ENCODE results near the gene CRYBA4. TPM values are rescaled to one million over a fixed set of nuclear protein-coding genes. Genes with fewer than 3 reads are reported as not detected.
"Not testable (repeated sequence)": the region's sequence is repeated elsewhere in the genome, so short reads cannot be mapped to it uniquely, and the experiment has no call there.

The CRYBA4 gene
- total RNA-seq, 1 donor from 2014 or later, result not detected

- DNase-seq (ENCODE audit: low spot score), result no peak
Observed at GRCh38 chr22:26593763-26594162, 28.0 kb upstream of the CRYBA4 start.

GRCh38 chr22:26597026-26597425 lies 24.7 kb upstream of the CRYBA4 start:
- DNase-seq (ENCODE audit: low spot score), result no peak

- DNase-seq (ENCODE audit: low spot score), result no peak
Observed at GRCh38 chr22:26597480-26597879, 24.3 kb upstream of the CRYBA4 start.

GRCh38 chr22:26599505-26599904 lies 22.3 kb upstream of the CRYBA4 start:
- no peak for DNase-seq (ENCODE audit: low spot score)

GRCh38 chr22:26601726-26602125 lies 20.0 kb upstream of the CRYBA4 start:
- DNase-seq (ENCODE audit: low spot score), result no peak

- no peak for DNase-seq (ENCODE audit: low spot score)
Observed at GRCh38 chr22:26602127-26602526, 19.6 kb upstream of the CRYBA4 start.

- no peak for DNase-seq (ENCODE audit: low spot score)
Observed at GRCh38 chr22:26604368-26604767, 17.4 kb upstream of the CRYBA4 start.

GRCh38 chr22:26606611-26607010 lies 15.2 kb upstream of the CRYBA4 start:
- no peak for DNase-seq (ENCODE audit: low spot score)

GRCh38 chr22:26608129-26608528 lies 13.6 kb upstream of the CRYBA4 start:
- DNase-seq (ENCODE audit: low spot score), result no peak

- DNase-seq (ENCODE audit: low spot score), result no peak
Observed at GRCh38 chr22:26609287-26609686, 12.5 kb upstream of the CRYBA4 start.

- peak; percentile 81 for DNase-seq (ENCODE audit: low spot score)
Observed at GRCh38 chr22:26610072-26610958, 11.4 kb upstream of the CRYBA4 start.

GRCh38 chr22:26610996-26611395 lies 10.8 kb upstream of the CRYBA4 start:
- DNase-seq (ENCODE audit: low spot score), result peak; percentile 2

GRCh38 chr22:26612652-26613051 lies 9.1 kb upstream of the CRYBA4 start:
- peak; percentile 14 for DNase-seq (ENCODE audit: low spot score)

- DNase-seq (ENCODE audit: low spot score), result not testable (repeated sequence)
Observed at GRCh38 chr22:26613753-26614152, 8.0 kb upstream of the CRYBA4 start.

- no peak for DNase-seq (ENCODE audit: low spot score)
Observed at GRCh38 chr22:26614322-26614721, 7.4 kb upstream of the CRYBA4 start.

- no peak for DNase-seq (ENCODE audit: low spot score)
Observed at GRCh38 chr22:26615149-26615548, 6.6 kb upstream of the CRYBA4 start.

- no peak for DNase-seq (ENCODE audit: low spot score)
Observed at GRCh38 chr22:26615830-26616435, 5.8 kb upstream of the CRYBA4 start.

GRCh38 chr22:26616650-26617049 lies 5.1 kb upstream of the CRYBA4 start:
- DNase-seq (ENCODE audit: low spot score), result no peak

- DNase-seq (ENCODE audit: low spot score), result peak; percentile 74
Observed at GRCh38 chr22:26617271-26618199, 4.2 kb upstream of the CRYBA4 start, which contains the start of gene CRYBB1. CRYBB1 (minus strand) TSS chr22:26618027; CDS start chr22:26616319, 1,708 bp downstream.

- DNase-seq (ENCODE audit: low spot score), result no peak
Observed at GRCh38 chr22:26618455-26618854, 3.3 kb upstream of the CRYBA4 start.

GRCh38 chr22:26619510-26619909 lies 2.3 kb upstream of the CRYBA4 start:
- DNase-seq (ENCODE audit: low spot score), result no peak
